ENCODE measurements around the gene SLC50A1.
"Not testable (repeated sequence)": the region's sequence is repeated elsewhere in the genome, so short reads cannot be mapped to it uniquely, and the experiment has no call there.

SLC50A1 gene

DNA sequence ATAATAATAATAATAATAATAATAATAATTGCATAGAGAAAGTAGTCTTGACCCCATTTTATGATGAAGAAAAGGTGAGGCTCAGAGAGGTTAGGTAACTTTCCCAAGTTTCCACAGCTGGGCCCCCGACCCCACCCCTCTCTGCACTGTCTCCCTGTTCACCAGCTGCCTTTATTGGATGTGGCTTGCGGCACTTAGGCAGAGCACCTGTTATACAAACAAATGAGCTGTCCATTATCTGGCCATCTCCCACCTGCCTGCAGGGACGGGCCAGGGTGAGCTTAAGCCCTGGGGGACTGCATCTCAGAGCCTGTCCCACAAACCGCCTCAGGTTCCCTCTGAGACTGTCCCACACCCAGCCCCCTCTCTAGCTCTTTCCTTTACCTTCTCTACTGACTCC, 18.0 kb upstream of the SLC50A1 start:
- no peak for DNase-seq

DNA sequence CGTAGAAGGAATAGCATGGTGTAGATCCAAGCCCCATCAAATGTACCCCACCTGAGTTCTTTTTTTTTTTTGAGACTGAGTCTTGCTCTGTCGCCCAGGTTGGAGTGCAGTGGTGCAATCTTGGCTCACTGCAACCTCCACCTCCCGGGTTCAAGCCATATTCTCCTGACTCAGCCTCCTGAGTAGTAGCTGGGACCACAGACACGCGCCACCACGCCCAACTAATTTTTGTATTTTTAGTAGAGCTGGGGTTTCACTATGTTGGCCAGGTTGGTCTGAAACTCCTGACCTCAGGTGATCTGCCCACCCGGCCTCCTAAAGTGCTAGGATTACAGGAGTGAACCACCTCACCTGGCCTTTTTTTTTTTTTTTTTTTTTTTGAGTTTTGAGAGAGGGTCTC, 17.6 kb upstream of the SLC50A1 start:
- DNase-seq = not testable (repeated sequence)

DNA sequence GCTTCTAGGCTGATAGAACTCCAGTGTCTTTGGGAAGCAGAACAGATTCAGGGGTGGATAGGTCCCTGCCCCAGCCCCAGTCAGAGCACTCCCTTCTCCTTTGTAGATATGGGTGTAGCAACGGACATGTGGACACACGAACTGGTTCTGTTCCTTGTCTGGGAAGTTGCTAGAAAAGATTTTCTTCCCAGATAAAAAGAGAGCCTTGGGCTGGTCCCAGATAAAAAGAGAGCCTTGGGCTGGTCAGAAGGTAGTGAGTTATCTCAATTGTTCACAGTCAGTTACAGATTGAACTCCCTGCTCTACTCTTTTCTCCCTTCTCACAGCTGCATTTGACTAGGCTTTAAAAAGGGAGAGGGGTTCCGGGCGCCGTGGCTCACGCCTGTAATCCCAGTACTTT, 15.4 kb upstream of the SLC50A1 start:
- no peak for DNase-seq

DNA sequence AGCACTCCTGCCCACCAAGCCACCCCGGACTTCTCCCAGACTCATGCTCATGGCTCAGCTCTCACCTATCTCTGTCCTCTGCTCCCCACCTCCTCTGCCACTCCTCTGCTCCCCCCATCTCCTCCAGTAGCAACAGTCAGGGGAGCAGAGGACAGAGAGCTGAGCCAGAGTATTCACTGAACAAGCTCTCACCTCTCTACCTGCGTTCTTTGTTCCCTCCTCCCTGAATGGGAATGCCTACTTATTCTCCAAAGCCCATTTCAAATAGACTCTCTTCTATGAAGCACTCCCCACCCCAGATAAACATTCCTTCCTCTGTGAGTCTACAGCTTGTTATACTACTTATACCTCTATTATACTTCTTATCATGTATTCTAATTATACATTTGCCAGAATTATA, 14.4 kb upstream of the SLC50A1 start:
- DNase-seq = no peak

DNA sequence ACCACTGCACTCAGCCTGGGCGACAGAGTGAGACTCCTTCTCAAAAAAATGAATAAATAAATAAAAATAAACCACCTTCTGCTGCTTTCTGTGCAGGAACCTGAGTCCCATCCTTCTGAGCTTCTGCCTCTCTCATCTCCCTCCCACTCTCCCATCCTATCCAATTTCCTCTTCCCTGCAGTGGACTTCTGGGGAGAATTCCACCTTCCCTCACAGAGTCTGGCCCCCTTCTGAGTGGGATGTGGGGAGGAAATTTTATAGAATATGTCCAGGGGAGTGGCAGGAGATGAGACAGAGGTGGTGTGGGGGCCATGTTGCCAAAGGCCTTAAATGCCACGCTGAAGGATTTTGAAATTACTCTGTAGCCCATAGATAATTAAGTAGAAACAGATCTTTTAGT, 13.3 kb upstream of the SLC50A1 start:
- no peak for DNase-seq

DNA sequence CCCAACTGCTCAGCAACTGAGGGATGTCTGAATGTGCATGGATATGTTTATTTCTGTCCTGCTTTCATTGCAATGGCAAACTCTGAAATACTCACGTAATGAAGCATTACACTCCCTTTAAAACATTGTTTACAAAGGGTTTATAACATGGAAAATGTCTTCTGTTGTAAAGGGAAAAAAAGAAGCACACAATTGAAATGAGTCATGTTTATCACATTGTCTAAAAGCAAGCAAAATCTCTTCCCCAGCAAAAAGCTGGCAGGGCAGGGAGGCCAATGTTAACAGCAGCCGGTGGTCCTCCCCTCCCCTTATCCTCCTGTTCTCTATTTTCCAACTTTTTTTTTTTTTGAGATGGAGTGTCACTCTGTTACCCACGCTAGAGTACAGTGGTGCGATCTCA, 11.9 kb upstream of the SLC50A1 start:
- DNase-seq = no peak

DNA sequence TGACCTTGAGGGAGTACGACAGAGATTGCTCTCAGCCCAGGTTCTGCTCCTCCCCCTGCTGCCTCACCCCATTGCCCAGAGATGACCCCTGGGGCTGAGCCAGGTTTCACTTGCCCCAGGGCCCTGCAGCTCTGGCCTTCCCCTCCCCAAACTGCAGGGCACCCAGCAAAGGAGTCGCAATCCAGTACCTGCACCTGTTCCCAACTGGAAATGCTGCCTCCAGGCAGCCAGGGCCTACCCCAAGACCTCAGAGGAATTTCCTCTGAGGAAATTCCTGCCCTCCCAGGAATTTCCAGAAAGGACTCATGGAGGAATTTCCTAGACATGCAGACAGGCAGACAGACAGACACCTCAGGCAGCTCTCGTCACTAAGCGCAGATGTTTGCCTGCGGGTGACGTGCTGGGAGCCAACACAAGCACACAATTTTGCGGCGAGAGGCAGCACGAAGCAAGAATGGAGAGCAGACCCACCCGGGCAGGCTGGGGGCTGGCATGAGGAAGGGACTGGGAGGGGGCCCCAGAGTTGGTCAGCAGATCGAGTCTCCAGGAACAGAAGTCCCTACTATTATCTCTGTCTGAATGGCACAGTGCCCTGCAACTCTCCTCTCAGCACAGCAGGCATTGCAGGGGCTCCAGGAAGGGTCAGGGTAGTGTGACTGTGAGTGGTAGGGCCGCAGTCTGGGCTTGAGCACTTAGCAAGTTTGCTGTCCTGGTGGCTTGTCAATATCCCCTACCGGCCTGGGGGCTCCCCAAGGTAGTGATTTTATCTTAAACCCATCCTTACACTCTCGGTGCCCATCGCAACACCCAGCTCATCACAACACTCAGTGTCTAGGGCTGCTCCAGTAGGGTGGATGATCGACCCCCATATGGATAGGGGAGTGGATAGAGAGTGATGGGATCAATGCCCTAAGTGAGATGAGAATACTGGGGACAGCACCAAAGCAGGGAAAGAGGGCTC, 10.9 kb upstream of the SLC50A1 start:
- DNase-seq = no peak

DNA sequence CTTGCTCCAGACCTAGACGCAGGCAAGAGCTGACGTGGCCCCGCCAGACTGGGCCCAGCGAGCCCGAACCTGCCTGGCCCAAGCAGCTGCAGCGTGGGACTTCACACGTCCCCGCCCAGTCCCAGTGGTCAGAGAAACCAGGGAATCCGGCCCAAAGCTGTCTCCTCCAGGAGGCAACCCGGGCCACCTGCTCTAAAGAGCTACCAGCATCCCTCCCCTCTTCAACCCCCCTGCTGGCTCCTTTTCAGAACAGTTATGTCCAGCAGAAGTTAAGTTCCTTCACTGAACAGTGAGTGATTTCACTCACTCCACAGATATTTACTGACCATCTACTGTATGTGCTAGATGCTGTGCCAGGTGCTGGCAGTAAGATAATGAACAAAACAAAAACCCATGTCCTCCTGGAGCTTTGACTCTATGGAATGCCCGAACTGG, 10.1 kb upstream of the SLC50A1 start:
- no peak for DNase-seq

DNA sequence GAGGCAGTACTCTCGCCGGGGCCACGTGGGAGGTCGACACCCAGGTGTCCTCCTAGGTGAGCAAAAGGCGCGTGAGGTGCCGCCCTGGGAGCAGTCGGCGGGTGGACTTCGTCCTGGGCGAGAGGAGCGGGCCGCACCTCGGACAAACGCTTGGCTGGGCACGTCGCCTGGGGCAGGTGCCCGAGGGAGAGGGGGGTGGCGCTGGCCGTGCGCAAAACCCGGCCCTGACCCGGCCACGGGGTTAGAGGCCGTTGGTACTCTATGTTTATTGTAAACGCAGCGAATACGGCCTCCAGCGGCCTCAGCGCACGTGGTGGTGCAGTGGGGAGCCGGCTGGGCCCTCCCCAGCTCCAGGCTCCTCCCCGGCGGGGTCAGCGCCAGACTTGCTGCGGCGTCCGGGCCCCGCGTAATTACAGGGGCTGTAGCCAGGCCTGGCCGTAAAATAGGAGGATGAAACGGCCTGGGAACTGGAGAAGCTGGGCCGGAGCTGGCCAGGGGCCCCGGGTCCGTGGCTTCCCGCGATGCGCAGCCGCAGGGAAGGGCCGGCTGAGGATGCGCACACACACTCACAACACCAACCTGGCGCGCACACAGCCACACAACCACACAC, 9.6 kb upstream of the SLC50A1 start:
- DNase-seq = no peak

DNA sequence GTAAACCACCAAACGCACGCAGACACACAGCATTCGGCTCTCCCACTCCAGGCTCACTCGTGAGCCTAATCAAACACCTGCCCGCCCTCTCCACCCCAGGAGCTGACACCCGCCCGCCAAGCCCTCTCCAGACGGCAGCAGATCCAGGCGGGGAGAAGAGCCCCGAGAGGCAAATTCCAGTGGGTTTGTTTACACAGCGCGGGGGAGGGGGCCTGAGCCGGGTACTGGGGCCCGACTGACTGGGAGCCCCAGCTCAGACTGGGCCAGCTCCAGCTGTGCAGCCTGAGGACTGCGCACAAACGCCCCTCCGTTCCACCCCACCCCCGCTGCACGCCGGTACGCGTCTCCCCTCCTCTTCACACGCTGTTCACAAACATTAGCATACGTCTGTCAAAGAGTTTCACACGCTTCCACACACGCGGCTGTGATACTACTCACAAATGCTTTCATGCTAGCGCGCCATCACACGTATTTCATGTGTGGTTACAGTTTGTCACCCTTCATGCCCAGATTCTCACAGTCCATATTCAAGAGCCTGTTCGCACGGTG, 9.0 kb upstream of the SLC50A1 start:
- DNase-seq = no peak

DNA sequence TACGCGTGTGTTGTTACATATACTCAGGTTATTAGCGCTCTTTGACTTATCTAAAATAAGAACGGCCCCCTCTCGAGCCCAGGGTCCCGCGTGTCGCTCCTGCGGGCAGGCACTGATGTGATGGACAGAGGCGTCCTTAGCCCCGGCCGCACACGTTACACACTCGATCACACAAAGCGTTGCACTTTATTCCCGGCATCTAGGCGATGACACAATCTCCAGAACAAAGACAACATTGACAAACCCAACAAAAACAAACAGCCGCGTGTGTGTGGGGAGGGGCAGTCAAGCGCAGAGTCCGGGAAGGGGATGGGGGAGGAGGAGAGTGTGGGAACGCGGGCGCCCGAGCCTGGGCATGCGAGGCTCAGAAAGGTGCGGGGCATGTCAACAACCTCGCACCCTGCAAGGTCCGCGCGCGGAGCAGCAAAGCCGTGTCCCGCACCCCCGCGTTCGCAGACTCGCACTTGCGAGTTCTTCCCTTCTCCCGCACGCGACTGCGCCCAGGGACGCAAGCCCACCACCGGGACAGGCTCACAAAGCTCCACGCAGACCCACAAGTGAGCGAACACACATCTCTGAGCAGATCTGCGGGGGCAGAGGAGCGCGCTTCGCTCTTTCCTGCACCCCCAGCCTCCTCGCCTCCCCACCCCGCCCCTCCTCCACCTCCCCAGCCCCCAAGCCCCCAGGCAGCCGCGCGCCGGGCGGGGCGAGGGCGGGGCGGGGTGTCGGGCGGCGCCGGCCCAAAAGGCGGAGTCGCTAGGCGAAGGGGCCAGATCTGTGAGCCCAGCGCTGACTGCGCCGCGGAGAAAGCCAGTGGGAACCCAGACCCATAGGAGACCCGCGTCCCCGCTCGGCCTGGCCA, 8.3 kb upstream of the SLC50A1 start, which contains the start of gene EFNA1:
Gene EFNA1 (plus strand): TSS at position 772 of the 862 bp plus-strand sequence. CDS start 102 bp downstream, outside the sequence.
- peak; percentile 34 for DNase-seq

DNA sequence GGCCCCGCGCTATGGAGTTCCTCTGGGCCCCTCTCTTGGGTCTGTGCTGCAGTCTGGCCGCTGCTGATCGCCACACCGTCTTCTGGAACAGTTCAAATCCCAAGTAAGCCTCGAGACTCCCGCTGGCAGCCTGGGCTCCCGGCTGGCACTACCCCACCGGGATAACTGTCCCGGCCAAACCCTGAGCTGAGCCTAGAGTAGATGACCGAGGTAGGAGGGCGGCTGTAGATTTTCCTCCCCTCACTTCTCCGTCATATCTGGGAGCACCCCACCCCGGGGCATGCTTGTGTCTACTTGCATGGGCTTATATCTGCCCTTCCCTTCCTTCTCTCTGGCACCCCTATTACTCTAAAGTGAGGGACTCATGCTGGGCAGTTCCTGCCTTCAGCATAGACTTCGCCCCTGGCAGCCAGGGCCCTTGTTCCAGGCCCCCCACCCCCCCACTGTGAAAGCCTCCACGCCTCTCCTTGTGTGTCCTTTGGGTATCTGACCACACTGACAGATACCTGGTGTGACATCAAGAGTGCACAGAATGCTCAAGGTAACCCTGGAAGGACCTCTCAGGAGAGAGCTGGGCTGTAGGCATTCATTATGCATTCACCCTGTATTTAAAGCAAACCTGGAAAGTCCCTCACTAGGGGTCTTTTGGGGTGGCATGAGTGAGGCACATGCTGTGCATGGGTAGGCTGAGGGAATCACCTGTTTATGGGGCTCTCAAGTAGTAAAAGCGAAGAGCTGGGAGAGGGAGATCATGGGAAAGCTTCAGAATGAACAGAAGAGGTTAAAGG, 7.5 kb upstream of the SLC50A1 start:
- DNase-seq = no peak

DNA sequence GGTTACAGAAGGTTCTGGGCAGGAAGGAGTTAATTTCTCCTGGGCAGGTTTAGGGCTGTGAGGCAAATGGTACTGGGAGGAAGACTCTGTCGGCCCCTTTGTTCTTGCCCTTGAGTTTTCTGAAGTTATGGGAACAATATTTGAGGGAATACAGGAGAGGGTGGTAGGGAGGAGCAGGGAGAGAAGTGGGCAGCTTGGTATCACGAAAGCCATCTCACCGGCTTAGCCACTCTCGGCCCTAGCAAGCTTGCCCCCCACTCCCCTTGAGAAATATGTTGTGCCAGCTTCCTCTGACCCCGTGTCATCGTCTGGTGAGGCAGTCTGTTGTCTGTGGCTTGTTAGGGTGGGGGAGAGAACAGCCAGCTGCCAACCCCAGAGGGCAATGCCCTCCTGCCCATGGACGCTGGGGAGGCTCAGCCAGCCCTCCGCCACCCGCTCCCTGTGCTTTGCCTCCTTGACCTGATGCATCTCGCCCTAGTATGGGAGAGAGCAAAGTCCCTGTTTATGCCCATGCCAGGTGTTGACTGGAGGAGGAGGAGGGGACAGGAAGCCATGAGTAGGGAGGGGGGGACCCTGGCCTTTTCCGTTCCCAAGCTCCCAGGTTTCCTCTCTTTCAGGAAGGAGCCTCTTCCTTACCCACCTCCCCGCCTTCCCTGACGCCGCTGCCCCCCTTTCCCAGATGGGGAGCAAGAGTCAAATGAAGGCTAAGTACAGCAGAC, 6.7 kb upstream of the SLC50A1 start:
- no peak for DNase-seq

DNA sequence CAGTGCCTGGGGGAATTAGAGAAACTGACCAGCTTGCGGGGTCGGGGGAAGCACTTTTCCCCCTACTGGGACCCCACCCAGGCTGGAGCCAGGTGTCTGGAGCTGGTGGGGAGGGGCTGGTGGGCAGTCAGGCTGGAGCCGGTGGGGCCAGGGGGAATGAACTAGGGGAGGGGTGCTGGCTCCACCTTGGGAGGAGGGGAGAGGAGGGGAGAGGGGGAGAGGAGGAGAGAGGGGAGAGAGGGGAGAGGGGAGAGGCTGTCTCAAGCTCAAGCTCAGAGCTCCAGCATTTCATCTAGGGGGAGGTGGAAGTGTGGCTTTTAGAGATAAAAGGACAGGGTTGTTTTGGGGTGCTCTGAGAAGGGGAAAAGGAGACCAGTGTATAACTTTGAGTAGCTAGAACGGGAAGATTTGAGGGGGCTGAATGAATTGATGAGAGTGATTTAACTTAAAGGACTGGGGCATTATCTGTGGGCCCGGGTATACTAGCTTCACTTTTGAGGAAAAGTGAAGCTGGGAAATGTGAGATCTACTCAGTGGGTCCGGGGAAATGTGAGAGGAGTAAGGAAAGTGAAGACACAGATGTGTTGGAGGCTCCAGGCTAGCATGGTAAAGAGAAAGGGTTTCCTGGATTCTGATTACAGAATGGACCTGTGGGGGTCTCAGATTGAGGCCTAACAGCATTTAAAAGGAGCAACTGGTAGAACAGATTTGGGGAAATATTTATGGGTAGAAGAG, 5.2 kb upstream of the SLC50A1 start:
- DNase-seq = no peak

DNA sequence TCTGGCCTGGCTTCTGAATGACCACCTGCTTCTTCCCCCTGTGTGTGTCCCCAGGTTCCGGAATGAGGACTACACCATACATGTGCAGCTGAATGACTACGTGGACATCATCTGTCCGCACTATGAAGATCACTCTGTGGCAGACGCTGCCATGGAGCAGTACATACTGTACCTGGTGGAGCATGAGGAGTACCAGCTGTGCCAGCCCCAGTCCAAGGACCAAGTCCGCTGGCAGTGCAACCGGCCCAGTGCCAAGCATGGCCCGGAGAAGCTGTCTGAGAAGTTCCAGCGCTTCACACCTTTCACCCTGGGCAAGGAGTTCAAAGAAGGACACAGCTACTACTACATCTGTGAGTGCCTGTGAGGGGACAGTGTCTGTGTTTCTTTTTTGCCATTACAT, 4.4 kb upstream of the SLC50A1 start:
- no peak for DNase-seq

DNA sequence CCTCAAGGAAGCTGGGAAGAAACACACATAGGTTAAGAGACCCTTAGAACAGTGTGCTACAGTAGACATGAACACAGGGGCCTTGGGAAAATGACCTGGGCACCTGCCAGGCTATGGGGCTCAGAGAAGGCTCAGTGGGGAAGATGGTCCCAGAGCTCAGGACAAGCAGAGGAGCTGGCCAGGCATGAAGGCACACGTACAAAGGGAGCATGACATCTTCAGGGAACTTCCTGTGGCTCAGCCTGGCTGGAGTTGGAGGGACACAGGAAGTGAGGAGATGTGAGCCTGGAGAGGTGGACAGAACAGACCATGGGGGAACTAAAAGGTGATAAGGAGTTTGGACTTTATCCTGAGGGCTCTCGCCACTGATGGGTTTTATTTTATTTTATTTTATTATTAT, 3.8 kb upstream of the SLC50A1 start:
- no peak for DNase-seq

DNA sequence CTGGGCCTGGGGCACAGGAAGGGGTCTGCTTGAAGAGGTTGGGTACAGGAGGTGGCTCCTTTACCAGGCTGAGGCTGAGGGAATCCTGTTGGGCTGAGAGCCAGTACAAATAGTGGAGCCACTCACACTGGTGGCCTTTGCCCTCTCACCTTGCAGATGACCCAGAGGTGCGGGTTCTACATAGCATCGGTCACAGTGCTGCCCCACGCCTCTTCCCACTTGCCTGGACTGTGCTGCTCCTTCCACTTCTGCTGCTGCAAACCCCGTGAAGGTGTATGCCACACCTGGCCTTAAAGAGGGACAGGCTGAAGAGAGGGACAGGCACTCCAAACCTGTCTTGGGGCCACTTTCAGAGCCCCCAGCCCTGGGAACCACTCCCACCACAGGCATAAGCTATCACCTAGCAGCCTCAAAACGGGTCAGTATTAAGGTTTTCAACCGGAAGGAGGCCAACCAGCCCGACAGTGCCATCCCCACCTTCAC, 1.8 kb upstream of the SLC50A1 start:
- no peak for DNase-seq

DNA sequence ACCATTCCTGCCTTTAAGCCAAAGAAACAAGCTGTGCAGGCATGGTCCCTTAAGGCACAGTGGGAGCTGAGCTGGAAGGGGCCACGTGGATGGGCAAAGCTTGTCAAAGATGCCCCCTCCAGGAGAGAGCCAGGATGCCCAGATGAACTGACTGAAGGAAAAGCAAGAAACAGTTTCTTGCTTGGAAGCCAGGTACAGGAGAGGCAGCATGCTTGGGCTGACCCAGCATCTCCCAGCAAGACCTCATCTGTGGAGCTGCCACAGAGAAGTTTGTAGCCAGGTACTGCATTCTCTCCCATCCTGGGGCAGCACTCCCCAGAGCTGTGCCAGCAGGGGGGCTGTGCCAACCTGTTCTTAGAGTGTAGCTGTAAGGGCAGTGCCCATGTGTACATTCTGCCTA, 1.3 kb upstream of the SLC50A1 start:
- no peak for DNase-seq

DNA sequence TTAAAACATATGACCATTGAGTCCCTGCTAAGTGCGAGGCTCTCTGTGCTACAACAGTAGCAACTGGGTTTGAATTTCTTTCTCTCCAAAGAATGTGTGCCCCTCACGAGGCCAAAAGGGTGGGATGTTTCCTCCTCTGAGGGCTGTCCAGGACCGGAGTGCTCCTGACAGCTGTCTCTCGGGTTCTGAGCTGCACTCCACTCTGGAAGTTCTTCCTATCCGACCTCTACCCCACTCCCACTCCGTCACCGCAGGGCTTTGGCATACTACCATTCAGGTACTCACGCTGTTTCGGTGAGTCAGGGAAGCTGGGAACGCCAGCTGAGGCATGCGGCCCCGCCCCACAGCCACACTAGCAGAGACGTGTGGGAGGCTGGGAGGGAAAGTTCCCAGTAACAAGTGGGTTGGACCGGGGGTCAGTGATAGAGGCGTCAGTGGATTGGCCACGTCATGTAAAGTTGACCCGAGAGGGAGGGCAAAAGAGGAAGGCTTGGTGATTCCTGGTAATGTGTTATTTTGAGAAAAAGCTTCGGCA, 705 bp upstream of the SLC50A1 start:
- DNase-seq = no peak

DNA sequence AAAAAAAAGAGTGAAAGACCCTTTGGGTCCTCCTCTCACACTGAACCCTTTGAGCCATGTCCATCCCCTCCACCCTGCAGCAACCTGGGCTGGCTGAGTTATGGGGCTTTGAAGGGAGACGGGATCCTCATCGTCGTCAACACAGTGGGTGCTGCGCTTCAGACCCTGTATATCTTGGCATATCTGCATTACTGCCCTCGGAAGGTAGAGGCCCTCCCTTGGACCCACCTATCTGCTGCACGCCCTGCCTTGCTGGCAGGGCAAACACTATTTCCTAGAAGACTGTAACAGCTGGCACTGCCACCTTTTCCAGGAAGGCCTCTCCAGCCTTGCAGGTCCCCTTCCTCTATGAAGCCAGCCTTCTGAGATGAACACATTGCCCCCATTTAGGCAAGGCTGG, 1.1 kb downstream of the SLC50A1 start:
- no peak for DNase-seq
